Measurements from ENCODE around the gene SHQ1.

Gene SHQ1

DNA sequence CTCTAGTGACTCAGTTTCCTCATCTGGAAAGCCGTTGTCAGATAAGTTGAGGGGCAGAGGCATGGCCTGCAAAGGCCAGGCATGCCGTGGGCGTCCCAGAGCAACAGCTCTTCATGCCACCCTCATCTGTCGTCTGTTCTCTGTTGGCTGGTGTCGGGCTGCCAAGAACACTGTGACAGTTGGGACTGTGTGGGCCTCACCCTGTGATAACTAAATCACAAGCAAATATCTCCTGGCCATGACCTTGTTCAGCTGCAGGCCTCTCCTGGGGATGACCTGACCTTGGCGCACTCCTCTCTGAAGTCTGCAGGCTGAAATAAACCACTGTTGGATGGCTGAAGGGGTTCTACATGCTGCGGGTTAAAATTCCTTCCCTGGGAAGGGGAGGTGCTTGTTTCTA, 145.9 kb downstream of the SHQ1 start:
- CTCF ChIA-PET = interaction anchor here (0.6 to 1.2 kb wide), 2 partner anchors 36 to 828 kb away, joined by 3 read pairs; no protein-coding TSS in a partner anchor
- no peaks in the 10 kb centered on the region for H3K4me1 ChIP-seq (ENCODE audit: control insufficient read depth, insufficient read depth, low read length)
- H3K9me3 ChIP-seq (ENCODE audit: control insufficient read depth, insufficient read depth, low read depth, low read length) = no peaks in the 10 kb centered on the region
- H3K4me3 ChIP-seq (ENCODE audit: low read depth, low read length) = no peak overlapping the region
- no peaks in the 10 kb centered on the region for H3K36me3 ChIP-seq (ENCODE audit: control insufficient read depth in 2 of 2, insufficient read depth in 1 of 2, low read length in 2 of 2)
- TF ChIP-seq, protein P1, sequence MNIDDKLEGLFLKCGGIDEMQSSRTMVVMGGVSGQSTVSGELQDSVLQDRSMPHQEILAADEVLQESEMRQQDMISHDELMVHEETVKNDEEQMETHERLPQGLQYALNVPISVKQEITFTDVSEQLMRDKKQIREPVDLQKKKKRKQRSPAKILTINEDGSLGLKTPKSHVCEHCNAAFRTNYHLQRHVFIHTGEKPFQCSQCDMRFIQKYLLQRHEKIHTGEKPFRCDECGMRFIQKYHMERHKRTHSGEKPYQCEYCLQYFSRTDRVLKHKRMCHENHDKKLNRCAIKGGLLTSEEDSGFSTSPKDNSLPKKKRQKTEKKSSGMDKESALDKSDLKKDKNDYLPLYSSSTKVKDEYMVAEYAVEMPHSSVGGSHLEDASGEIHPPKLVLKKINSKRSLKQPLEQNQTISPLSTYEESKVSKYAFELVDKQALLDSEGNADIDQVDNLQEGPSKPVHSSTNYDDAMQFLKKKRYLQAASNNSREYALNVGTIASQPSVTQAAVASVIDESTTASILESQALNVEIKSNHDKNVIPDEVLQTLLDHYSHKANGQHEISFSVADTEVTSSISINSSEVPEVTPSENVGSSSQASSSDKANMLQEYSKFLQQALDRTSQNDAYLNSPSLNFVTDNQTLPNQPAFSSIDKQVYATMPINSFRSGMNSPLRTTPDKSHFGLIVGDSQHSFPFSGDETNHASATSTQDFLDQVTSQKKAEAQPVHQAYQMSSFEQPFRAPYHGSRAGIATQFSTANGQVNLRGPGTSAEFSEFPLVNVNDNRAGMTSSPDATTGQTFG (tag by site-specific recombination; IDR thresholded peaks at IDR 0.05; ENCODE audit: borderline replicate concordance) = no peak
- TF ChIP-seq ZNF777 (tag by site-specific recombination; IDR thresholded peaks at IDR 0.05; ENCODE audit: borderline replicate concordance) (no peak), ZNF214 (tag by site-specific recombination; IDR thresholded peaks at IDR 0.05; ENCODE audit: borderline replicate concordance) (no peak), ZNF510 (tag by site-specific recombination; IDR thresholded peaks at IDR 0.05; ENCODE audit: insufficient replicate concordance) (no peak), ZNF76 (tag by site-specific recombination; IDR thresholded peaks at IDR 0.05; ENCODE audit: borderline replicate concordance, low read depth) (no peak)
- TF ChIP-seq, protein P2, sequence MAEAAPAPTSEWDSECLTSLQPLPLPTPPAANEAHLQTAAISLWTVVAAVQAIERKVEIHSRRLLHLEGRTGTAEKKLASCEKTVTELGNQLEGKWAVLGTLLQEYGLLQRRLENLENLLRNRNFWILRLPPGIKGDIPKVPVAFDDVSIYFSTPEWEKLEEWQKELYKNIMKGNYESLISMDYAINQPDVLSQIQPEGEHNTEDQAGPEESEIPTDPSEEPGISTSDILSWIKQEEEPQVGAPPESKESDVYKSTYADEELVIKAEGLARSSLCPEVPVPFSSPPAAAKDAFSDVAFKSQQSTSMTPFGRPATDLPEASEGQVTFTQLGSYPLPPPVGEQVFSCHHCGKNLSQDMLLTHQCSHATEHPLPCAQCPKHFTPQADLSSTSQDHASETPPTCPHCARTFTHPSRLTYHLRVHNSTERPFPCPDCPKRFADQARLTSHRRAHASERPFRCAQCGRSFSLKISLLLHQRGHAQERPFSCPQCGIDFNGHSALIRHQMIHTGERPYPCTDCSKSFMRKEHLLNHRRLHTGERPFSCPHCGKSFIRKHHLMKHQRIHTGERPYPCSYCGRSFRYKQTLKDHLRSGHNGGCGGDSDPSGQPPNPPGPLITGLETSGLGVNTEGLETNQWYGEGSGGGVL (tag by site-specific recombination; IDR thresholded peaks at IDR 0.05) = no peak
- TF ChIP-seq, protein P3, sequence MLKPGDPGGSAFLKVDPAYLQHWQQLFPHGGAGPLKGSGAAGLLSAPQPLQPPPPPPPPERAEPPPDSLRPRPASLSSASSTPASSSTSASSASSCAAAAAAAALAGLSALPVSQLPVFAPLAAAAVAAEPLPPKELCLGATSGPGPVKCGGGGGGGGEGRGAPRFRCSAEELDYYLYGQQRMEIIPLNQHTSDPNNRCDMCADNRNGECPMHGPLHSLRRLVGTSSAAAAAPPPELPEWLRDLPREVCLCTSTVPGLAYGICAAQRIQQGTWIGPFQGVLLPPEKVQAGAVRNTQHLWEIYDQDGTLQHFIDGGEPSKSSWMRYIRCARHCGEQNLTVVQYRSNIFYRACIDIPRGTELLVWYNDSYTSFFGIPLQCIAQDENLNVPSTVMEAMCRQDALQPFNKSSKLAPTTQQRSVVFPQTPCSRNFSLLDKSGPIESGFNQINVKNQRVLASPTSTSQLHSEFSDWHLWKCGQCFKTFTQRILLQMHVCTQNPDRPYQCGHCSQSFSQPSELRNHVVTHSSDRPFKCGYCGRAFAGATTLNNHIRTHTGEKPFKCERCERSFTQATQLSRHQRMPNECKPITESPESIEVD (tag by site-specific recombination; IDR thresholded peaks at IDR 0.05) = no peak
- POLR2A ChIA-PET = no interaction called here
- H3K27ac ChIP-seq (ENCODE audit: extremely low read depth, low read depth, low read length) = no peak overlapping the region

DNA sequence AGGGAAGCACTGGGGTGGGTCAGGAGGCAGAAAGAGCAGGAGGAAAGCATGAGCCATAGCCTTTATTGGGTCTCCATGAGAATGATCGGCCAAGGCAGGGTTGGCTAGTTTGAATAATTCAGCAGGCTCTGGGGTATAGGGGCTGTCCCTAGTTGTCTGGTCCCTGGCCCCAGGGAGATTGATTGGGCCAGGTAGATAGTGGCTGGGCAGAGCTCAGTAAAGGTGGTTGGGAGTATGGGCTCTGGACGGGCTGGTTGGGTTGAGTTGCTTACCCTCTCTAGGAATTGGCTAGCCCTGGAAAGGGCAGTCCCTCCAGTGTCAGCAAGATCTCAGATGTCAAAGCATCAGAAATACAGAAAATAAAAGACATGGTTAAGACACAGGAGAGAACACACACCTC, 148.1 kb downstream of the SHQ1 start:
- Histone ChIP-seq H3K4me1 (ENCODE audit: control insufficient read depth, insufficient read depth, low read length) (no peaks in the 10 kb centered on the region), H3K4me3 (ENCODE audit: low read depth, low read length) (no peak overlapping the region), H3K36me3 (ENCODE audit: control insufficient read depth in 2 of 2, insufficient read depth in 1 of 2, low read length in 2 of 2) (no peaks in the 10 kb centered on the region), H3K9me3 (ENCODE audit: control insufficient read depth, insufficient read depth, low read depth, low read length) (no peaks in the 10 kb centered on the region), H3K27ac (ENCODE audit: extremely low read depth, low read depth, low read length) (no peak overlapping the region)
- ChIA-PET CTCF (no interaction called here), POLR2A (no interaction called here)
- no peak for TF ChIP-seq OVOL3 (tag by site-specific recombination; IDR thresholded peaks at IDR 0.05)

DNA sequence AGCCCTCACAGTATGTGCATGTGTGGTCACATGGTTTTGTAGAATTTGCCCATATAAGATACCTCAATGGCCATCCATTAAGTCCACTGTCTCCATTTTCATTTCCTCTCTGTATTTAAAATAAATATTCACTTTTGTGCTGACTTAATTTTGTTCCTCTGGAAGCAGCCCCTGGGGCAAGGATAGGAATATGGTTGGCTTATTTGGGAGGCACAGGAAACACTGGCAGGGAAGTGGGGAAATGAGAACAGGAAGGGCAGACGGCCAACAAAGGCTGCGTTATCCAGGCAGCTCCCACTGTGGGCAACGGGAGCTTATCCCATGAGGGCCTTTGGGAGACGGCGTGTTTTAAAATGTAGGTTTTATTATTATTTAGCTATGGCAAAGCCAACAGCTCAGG, 148.6 kb downstream of the SHQ1 start:
- POLR2A ChIA-PET = no interaction called here
- H3K4me1 ChIP-seq (ENCODE audit: control insufficient read depth, insufficient read depth, low read length) = no peaks in the 10 kb centered on the region

More for the DNA sequence above, 148.6 kb downstream of the SHQ1 start:
- no peak overlapping the region for H3K4me3 ChIP-seq (ENCODE audit: low read depth, low read length)
- no peak overlapping the region for H3K27ac ChIP-seq (ENCODE audit: extremely low read depth, low read depth, low read length)
- no peaks in the 10 kb centered on the region for H3K9me3 ChIP-seq (ENCODE audit: control insufficient read depth, insufficient read depth, low read depth, low read length)
- TF ChIP-seq, protein P4, sequence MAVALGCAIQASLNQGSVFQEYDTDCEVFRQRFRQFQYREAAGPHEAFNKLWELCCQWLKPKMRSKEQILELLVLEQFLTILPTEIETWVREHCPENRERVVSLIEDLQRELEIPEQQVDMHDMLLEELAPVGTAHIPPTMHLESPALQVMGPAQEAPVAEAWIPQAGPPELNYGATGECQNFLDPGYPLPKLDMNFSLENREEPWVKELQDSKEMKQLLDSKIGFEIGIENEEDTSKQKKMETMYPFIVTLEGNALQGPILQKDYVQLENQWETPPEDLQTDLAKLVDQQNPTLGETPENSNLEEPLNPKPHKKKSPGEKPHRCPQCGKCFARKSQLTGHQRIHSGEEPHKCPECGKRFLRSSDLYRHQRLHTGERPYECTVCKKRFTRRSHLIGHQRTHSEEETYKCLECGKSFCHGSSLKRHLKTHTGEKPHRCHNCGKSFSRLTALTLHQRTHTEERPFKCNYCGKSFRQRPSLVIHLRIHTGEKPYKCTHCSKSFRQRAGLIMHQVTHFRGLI (tag by site-specific recombination; IDR thresholded peaks at IDR 0.05) = no peak
- no peak for TF ChIP-seq PRDM1 (tag by site-specific recombination; IDR thresholded peaks at IDR 0.05)
- TF ChIP-seq ZNF658 (tag by site-specific recombination; IDR thresholded peaks at IDR 0.05) = no peak
- no peak for TF ChIP-seq OVOL3 (tag by site-specific recombination; IDR thresholded peaks at IDR 0.05)
- no peak for TF ChIP-seq ZNF214 (tag by site-specific recombination; IDR thresholded peaks at IDR 0.05; ENCODE audit: borderline replicate concordance)
- no peak for TF ChIP-seq ZEB2 (tag by site-specific recombination; IDR thresholded peaks at IDR 0.05)
- no peak for TF ChIP-seq ZNF792 (tag by site-specific recombination; IDR thresholded peaks at IDR 0.05)
- no peak for TF ChIP-seq ZNF211 (tag by site-specific recombination; IDR thresholded peaks at IDR 0.05; ENCODE audit: low read depth)
- no peak for TF ChIP-seq ZNF837 (tag by site-specific recombination; IDR thresholded peaks at IDR 0.05)
- TF ChIP-seq, protein P5, sequence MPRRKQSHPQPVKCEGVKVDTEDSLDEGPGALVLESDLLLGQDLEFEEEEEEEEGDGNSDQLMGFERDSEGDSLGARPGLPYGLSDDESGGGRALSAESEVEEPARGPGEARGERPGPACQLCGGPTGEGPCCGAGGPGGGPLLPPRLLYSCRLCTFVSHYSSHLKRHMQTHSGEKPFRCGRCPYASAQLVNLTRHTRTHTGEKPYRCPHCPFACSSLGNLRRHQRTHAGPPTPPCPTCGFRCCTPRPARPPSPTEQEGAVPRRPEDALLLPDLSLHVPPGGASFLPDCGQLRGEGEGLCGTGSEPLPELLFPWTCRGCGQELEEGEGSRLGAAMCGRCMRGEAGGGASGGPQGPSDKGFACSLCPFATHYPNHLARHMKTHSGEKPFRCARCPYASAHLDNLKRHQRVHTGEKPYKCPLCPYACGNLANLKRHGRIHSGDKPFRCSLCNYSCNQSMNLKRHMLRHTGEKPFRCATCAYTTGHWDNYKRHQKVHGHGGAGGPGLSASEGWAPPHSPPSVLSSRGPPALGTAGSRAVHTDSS (tag by site-specific recombination; IDR thresholded peaks at IDR 0.05) = no peak
- no peak for TF ChIP-seq ZNF311 (tag by site-specific recombination; IDR thresholded peaks at IDR 0.05; ENCODE audit: borderline replicate concordance)
- TF ChIP-seq, protein P6, sequence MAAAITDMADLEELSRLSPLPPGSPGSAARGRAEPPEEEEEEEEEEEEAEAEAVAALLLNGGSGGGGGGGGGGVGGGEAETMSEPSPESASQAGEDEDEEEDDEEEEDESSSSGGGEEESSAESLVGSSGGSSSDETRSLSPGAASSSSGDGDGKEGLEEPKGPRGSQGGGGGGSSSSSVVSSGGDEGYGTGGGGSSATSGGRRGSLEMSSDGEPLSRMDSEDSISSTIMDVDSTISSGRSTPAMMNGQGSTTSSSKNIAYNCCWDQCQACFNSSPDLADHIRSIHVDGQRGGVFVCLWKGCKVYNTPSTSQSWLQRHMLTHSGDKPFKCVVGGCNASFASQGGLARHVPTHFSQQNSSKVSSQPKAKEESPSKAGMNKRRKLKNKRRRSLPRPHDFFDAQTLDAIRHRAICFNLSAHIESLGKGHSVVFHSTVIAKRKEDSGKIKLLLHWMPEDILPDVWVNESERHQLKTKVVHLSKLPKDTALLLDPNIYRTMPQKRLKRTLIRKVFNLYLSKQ (tag by site-specific recombination; IDR thresholded peaks at IDR 0.05; ENCODE audit: borderline replicate concordance) = no peak
- CTCF ChIA-PET = no interaction called here
- no peaks in the 10 kb centered on the region for H3K36me3 ChIP-seq (ENCODE audit: control insufficient read depth in 2 of 2, insufficient read depth in 1 of 2, low read length in 2 of 2)

Data from HEK293 (cell line).